ENCODE data around the gene SURF2. TPM values are rescaled to one million over a fixed set of nuclear protein-coding genes. Genes with fewer than 3 reads are reported as not detected.

SURF2 gene
- total and polyA plus RNA-seq, 4 donors = 11.7 to 50.1 (median 27.2) TPM

- Histone ChIP-seq H3K9me3 (ENCODE audit: control insufficient read depth in 4 of 4, insufficient read depth in 3 of 4, low read length in 3 of 4) (no peaks in the 10 kb centered on the region), H3K4me3 (no peak overlapping the region), H3K36me3 (ENCODE audit: control insufficient read depth in 4 of 4, insufficient read depth in 4 of 4, low read length in 4 of 4) (peaks cover 14 to 38% (median 24%) of the 10 kb centered on the region in 4 donors), H3K9ac (ENCODE audit: insufficient read depth in 1 of 2, low read length in 2 of 2) (no peak overlapping the region), H3K27ac (ENCODE audit: low read depth in 1 of 2, low read length in 1 of 2) (no peak overlapping the region), H3K4me1 (ENCODE audit: control insufficient read depth in 5 of 5, insufficient read depth in 5 of 5, low read length in 5 of 5) (peaks cover 0 to 14% (median 3%) of the 10 kb centered on the region in 5 donors), H3K27me3 (ENCODE audit: control insufficient read depth in 3 of 3, insufficient read depth in 3 of 3, low read length in 2 of 3) (no peaks in the 10 kb centered on the region)
- ATAC-seq (ENCODE audit: insufficient read depth, low FRiP score) = no peak
- WGBS, 2 donors = 96 to 99% methylated on average over 55 to 57 of the region's 57 CpGs
- DNase-seq = no peak
- TF ChIP-seq CTCF (IDR thresholded peaks at IDR 0.05; ENCODE audit: control extremely low read depth, extremely low read depth) = no peak
Measured at GRCh38 chr9:133331641-133332380, 24.5 kb upstream of the SURF2 start.

GRCh38 chr9:133332381-133332730 lies 24.0 kb upstream of the SURF2 start:
- no peaks in the 10 kb centered on the region for H3K27me3 ChIP-seq (ENCODE audit: control insufficient read depth in 3 of 3, insufficient read depth in 3 of 3, low read length in 2 of 3)
- H3K4me3 ChIP-seq = no peak overlapping the region
- TF ChIP-seq CTCF (IDR thresholded peaks at IDR 0.05; ENCODE audit: control extremely low read depth, extremely low read depth) = no peak
- 91 to 95% methylated on average over 20 of the region's 20 CpGs for WGBS, 2 donors
- no peaks in the 10 kb centered on the region for H3K9me3 ChIP-seq (ENCODE audit: control insufficient read depth in 4 of 4, insufficient read depth in 3 of 4, low read length in 3 of 4)
- H3K36me3 ChIP-seq (ENCODE audit: control insufficient read depth in 4 of 4, insufficient read depth in 4 of 4, low read length in 4 of 4) = peaks cover 14 to 38% (median 24%) of the 10 kb centered on the region in 4 donors
- DNase-seq (no peak), ATAC-seq (ENCODE audit: insufficient read depth, low FRiP score) (no peak)
- H3K4me1 ChIP-seq (ENCODE audit: control insufficient read depth in 5 of 5, insufficient read depth in 5 of 5, low read length in 5 of 5) = peaks cover 0 to 14% (median 3%) of the 10 kb centered on the region in 5 donors
- H3K9ac ChIP-seq (ENCODE audit: insufficient read depth in 1 of 2, low read length in 2 of 2) = no peak overlapping the region
- no peak overlapping the region for H3K27ac ChIP-seq (ENCODE audit: low read depth in 1 of 2, low read length in 1 of 2)

GRCh38 chr9:133333011-133333410 lies 23.3 kb upstream of the SURF2 start:
- 92 to 95% methylated on average over 11 of the region's 11 CpGs for WGBS, 2 donors
- Histone ChIP-seq H3K4me1 (ENCODE audit: control insufficient read depth in 5 of 5, insufficient read depth in 5 of 5, low read length in 5 of 5) (peaks cover 0 to 14% (median 3%) of the 10 kb centered on the region in 5 donors), H3K36me3 (ENCODE audit: control insufficient read depth in 4 of 4, insufficient read depth in 4 of 4, low read length in 4 of 4) (peaks cover 14 to 38% (median 24%) of the 10 kb centered on the region in 4 donors), H3K9ac (ENCODE audit: insufficient read depth in 1 of 2, low read length in 2 of 2) (no peak overlapping the region), H3K4me3 (no peak overlapping the region), H3K27me3 (ENCODE audit: control insufficient read depth in 3 of 3, insufficient read depth in 3 of 3, low read length in 2 of 3) (no peaks in the 10 kb centered on the region), H3K9me3 (ENCODE audit: control insufficient read depth in 4 of 4, insufficient read depth in 3 of 4, low read length in 3 of 4) (no peaks in the 10 kb centered on the region), H3K27ac (ENCODE audit: low read depth in 1 of 2, low read length in 1 of 2) (no peak overlapping the region)
- ATAC-seq (ENCODE audit: insufficient read depth, low FRiP score) (no peak), DNase-seq (no peak)
- TF ChIP-seq CTCF (IDR thresholded peaks at IDR 0.05; ENCODE audit: control extremely low read depth, extremely low read depth) = no peak

Data from lung (tissue), 12 donors.